ENCODE measurements around the gene NDRG4.
A peak's percentile ranks its signal among the peaks of the same experiment; 100 is the strongest.

The NDRG4 gene

DNA sequence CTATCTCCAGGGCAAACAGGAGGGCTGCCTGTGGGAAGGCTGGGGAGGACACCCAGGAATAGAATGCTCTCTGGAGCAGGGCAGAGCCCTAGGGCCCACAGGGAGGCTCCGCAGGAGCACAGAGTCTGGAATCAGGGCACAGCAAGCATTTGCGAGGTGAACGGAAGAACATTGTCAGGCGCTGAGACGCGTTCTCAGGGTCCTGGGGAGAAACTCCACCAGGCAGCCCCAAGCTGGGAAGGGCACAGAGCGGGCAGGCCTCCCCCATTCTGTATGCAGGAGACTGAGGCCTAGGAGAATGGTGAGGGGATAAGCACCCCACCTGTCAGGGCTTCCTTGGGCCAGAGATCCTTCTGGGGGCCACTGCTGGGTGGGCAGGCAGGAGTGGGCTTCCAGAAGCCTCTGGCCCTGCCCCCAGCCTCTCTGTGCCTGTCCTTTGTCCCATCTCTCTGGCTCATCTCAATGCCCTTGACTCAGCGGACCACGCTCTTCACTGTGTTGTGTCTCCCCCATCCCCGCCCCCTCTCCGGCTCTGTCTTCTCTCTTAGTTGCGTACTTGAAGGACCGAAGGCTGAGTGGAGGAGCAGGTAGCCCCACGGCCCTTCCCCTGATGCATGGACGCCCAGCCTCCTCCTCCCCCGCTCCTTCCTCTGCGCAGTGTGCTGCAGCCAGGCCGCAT is 10.3 kb downstream of the NDRG4 start:
- DNase-seq (ENCODE audit: low spot score): no peak

DNA sequence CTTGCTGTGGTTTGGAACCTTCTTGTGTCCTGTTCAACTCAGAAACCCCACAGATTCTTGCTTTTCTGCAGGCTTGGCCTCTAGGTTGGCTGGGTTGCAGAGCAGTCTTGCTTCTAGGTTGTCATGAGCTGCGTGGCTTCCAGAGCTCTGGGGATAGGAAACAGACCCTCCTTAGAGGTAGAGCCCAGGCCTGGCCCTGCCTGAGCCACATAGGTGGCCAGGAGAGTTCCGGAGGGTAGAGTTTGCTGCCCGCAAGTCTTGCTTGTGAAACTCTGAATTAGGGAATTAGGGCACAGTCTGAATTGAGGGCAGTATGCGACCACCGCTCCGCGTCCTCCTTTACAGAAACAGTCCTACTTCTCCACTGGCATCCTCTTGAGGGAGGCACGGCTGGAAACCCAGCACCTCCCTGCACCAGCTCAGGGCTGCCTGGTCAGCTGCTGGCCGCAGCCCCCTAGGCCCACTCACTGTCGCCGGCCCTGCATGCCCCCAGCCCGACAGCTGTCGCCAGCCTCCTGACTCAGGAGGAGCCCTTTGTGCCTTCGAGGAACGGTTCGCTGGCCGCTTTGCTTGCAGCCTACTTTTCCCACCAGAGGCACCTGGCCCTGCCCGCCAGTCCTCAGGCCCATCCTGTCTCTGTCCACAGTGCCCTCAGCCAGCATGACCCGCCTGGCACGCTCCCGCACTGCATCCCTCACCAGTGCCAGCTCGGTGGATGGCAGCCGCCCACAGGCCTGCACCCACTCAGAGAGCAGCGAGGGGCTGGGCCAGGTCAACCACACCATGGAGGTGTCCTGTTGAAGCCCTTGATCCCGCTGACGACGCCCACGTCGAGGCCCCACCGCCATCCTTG is 11.1 kb downstream of the NDRG4 start:
- DNase-seq (ENCODE audit: low spot score): no peak

DNA sequence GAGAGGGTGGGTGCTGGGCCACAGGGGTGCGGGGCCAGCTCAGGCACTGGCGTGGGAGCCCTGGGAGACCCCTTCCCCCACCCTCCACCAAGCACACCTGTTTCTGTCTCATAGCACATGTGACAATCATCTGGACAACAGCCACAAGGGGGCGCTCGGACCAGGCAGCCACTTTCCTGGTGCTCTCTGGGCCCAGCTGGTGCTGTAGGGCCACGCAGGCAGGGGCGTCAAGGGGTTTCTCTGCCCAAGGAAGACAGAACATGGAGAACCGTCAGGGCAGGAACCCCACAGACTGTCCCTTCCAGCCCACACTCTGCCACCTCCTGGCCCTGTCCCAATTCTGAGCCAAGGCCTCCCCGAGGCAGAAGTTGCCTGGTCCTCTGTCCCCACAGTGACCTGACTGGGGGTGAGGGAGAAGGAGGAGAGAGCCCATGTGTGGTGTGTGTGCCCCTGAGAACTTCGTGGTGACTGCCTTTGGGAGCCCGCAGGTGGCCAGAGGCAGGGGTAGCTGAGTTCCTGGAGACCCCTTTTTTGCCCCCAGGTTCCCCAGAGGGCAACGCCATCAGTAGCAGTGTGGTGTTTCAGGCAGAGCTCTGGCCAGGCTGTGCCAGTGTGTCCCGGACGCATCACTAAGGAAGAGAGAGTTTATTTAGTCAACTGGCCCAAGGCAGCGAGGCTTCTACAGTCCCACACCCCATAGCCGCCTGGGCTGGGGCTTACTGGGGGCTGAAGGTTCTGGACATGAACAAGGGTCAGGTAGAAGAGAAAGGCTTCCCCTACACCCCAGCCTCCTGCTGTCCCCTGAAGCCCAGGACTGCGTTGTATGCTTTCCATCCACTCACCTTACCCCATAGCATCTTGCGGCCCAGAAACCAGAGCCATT is 12.2 kb downstream of the NDRG4 start:
- DNase-seq (ENCODE audit: low spot score): peak; percentile 70

DNA sequence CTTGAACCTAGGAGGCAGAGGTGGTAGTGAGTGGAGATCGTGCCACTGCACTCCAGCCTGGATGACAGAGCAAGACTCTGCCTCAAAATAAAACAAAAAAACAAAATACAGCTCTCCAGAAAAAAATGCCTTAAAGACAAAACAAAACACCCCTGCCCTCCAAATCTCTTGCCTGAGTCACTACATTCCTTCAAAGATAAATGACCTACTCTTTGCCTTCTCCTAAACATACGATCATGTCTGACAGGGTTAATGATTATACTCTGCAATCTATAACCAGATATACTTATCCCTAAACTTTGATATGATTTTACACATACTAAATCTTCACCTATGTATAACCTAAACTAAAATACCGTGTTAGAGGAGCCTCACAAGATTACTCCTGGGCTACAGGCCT is 13.9 kb downstream of the NDRG4 start:
- DNase-seq (ENCODE audit: low spot score): no peak

DNA sequence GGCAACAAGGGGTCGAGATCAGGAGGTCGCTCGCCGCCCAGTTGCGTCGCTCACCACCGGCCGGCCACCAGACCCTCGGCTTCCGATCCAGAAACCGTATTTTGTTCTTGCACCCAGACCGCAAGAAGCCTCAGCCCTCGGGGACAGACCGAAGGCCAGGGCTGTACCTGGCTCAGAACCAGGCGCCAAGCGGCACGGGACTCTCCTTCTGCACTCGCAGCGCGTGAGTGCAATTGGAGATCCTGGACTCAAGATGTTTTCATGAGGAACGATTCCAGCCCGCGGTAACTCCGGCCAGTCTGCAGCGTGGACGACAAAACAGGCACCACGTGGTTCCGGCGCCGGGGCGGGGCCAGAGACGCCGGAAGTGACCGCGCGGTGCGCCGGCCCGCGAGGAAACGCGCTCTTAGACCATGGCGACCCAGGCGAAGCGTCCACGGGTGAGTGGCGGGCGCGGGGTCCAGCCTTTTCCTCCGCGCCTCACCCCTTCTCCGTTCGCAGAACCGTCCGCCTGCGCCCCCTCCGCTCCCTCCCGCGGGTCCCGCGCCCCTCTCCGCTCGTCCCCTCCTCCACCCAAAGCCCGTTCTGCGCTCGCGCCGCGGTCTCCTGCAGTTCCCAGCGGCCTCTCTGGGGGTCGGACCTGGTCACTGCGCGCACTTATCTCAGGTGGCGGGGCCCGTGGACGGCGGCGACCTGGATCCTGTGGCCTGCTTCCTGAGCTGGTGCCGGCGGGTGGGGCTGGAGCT is 15.4 kb downstream of the NDRG4 start, which contains the start of gene SETD6:
Gene SETD6, plus strand, starts transcription at position 393 of the 746 bp plus-strand sequence. Its CDS starts 21 bp downstream, at position 414.
- DNase-seq (ENCODE audit: low spot score): peak; percentile 94

DNA sequence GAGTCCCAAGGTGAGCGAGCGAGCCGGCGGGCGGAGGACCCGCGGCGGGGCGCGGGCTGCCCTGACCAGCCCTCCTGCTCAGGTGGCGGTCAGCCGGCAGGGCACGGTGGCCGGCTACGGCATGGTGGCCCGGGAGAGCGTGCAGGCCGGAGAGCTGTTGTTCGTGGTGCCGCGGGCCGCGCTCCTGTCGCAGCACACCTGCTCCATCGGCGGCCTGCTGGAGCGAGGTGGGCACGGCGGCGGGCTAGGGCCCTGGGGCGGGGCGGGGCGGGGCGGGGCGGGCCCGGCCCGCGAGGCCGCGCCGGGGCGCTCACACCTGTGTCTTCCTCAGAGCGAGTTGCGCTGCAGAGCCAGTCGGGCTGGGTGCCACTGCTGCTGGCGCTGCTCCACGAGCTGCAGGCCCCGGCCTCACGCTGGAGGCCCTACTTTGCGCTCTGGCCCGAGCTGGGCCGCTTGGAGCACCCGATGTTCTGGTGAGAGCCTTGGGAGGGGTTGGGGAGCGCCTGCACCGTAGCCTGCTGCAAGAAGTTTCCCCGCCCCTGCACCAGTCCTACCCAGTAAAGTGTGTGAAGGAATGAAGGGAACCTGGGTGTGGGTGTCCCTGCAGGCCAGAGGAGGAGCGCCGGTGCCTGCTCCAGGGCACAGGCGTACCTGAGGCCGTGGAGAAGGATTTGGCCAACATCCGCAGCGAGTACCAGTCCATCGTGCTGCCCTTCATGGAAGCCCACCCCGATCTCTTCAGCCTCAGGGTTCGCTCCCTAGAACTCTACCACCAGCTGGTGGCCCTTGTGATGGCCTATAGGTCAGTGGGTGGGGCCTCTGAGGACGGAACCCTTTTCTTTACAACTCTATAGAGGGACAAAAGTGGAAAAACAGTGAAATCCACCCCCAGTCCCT is 16.2 kb downstream of the NDRG4 start:
- no peak for DNase-seq (ENCODE audit: low spot score)

DNA sequence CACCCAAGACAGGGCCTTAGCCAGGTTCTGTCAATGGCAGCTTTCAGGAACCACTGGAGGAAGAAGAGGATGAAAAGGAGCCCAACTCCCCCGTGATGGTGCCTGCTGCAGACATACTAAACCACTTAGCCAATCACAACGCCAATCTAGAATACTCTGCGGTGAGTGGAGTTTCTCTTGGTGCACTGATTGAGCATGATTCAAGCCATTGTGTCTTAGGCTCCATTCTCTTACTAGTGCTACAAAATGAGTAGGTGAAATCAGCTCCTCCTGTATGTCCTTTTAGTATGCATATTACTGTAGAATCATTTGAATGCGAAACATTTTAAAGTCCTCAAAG is 16.8 kb downstream of the NDRG4 start:
- DNase-seq (ENCODE audit: low spot score): no peak

DNA sequence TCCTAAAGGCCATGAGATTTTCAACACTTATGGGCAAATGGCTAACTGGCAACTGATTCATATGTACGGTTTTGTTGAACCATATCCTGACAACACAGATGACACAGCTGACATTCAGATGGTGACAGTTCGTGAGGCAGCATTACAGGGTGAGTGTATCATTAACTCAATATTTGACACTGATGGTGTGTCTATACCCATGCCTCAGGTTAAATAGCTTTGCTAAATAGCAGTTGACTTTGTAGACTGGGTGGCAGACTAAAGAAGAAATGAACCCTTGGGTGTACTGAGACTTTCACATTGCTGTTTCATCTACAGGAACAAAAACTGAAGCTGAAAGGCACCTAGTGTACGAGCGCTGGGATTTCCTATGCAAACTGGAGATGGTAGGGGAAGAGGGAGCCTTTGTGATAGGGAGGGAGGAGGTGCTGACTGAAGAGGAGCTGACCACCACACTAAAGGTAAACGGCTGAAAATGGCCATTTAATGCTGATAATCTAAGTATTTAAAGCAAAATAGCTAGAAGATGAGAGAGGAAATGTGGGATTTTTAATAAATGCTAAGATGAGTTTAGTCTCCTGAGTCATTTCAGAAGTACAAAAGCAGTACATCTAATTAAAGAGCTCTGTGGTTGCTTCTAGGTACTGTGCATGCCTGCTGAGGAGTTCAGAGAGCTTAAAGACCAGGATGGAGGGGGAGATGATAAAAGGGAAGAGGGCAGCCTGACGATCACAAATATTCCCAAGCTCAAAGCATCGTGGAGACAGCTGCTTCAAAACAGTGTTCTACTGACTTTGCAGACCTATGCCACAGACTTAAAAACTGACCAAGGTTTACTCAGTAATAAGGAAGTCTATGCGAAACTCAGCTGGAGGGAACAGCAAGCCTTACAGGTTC is 18.4 kb downstream of the NDRG4 start:
- DNase-seq (ENCODE audit: low spot score): no peak

DNA sequence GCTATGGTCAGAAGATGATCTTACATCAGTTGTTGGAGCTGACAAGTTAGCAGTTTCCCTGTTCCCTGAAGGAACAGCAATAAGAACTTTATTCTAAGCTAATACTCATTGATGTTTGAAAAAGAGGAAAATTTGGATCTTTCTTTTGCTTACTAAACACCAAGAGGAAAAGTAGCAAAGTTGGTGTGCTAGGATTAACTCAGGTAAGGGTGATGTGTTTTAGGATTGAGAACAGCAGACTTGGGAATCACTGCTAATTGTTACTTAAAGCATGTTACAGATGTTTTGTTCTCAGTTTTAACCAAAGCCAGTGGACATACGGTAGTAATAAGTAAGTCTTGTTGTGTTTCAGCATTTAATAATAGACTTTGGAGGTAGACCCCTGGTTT is 19.0 kb downstream of the NDRG4 start:
- no peak for DNase-seq (ENCODE audit: low spot score)

DNA sequence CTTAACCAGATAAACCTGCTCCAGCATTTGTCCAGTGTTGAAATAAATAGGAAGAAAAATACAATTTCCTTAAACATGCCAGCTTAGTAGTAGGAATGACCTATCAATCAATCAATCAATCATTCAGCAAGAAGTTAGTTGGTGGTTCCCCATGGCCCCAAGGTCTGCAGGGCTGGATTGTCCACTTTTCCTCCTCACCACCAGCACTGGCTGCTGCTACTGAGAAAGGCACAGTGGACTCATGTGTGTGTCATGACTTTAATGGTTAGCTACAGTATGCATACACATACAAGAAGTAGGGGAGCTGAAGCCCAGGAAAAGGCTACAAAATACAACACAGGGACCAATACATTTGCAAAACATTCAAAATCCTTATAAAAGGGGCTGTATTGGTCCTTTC is 19.8 kb downstream of the NDRG4 start:
- DNase-seq (ENCODE audit: low spot score): no peak

DNA sequence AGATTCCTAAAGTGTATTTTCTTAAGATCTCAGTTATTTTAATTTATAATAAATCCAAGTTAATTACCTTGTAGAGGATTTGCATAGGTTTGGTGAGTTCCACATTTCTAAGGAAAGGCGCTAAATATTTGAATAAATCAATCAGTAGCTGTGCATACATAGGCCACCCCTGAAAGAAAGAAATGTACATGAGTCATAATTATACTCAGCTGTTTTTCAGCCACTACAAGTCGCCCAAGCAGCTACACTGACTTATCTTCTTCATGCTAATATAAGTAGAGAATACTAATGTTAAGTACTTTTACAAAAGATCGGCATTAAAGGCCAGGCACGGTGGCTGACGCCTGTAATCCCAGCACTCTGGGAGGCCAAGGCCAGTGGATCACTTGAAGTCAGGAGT is 30.2 kb downstream of the NDRG4 start:
- DNase-seq (ENCODE audit: low spot score): no peak

DNA sequence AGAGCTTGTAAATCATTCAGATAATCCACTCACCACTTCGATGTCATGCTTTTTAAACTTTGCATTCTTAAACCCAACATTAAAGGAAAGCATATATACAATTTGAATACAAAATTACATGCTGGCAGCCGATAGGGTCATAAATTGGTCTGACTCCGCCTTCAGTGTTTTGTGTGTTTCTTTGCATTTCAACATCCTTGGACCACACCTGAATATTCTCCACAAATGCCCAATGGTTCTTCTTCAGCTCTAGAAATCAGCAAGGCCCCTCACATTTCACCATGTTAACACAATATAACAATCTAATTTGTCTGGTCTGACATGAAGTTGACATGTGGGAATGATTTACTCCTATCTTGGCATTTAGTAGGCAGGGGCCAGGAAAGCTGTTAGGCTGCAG is 32.5 kb downstream of the NDRG4 start:
- no peak for DNase-seq (ENCODE audit: low spot score)

DNA sequence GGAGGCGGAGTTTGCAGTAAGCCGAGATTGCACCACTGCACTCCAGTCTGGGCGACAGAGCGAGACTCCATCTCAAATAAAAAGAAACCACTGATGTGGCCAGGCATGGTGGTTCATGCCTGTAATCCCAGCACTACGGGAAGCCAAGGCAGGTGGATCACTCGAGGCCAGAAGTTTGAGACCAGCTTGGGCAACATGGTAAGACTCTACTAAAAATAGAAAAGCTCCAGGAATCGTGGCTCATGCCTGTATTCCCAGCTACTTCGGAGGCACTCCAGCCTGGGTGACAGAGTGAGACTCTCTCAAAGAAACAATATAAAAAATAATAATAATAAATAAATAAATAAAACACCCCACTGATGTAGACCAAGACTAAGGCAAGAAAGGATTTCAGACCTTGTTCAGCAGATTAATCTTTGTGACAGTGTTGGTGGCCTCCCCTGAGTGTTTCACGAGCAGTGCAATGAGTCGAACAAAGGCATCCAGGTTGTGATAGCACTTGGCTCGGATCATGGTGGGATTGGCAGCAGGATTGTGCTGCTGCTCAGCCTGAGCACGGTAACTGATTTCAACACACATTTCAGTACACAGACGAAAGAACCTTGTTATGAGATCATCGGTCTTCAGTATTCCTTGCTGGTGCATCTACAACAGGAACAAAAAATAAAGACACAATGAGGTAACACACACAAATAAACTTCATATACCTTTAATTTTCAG is 34.0 kb downstream of the NDRG4 start:
- no peak for DNase-seq (ENCODE audit: low spot score)

DNA sequence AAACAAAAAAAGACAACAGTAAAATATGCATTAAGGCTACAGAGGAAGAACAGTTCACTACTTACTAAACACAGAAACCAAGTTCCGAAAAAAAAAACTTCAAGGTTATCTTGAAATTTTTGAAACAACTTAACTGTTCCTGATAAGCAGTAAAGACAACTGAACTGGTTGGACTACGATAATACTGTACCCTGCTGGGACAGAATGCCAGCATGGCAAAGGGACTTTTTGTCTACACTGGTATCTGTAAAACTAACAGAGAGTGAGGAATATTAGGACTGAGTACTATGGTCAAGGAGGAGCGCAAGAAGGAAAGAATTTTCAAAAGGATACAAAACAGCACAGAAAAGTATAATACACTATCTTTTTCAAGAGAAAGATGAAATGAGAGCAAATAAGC is 35.2 kb downstream of the NDRG4 start:
- no peak for DNase-seq (ENCODE audit: low spot score)

DNA sequence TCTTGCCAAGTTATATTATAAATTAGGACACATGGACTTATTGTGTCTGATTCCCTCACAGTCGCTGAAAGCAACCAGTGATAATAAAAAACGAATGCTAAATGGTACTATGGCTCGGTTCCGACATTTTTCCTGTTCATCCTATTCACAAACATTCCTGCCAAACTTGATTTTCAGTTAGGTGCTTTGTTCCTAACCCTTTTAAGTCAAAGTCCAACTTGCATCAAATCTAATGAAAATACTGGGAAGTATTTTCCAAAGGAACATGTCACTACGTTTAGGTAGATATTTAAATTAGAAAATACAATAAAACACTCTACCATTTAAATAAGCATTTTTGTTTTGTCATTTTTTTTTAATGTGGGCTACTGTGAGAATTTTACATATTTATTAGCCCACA is 36.3 kb downstream of the NDRG4 start:
- DNase-seq (ENCODE audit: low spot score): no peak

DNA sequence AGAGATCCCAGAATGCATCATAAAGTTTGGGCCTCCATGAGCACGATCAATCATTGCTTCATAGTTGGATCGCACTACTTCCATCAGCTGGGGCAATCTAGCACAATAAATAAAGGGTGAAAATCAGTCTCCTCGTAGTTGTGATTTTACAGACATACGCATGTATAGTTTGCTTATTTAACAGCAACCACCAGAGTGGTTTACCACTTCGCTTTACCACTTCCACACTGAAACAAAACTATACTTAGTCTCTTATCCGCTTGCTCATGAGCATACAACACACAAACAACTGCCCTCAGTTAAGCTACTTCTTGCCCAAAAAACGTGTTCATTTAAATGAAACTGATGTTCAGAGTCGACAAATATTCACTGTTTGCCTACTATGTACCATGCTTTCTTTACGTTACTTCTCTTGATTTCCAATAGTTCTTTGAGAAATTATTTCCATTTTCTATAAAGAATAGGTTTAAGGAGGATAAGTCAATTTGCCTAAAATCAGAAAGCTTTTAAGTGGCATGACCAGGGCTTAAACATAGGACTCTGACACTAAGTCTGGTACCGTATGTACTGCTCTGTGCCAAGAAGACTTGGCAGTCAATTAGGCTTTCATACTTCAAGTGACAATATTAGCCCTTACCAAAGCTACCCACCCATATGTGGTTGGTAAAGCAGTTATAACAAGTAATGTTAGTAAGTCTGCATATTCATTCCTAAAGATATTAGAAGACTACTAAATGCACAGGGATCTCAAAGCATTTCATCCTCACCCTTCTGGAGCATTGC is 37.4 kb downstream of the NDRG4 start:
- DNase-seq (ENCODE audit: low spot score): no peak

DNA sequence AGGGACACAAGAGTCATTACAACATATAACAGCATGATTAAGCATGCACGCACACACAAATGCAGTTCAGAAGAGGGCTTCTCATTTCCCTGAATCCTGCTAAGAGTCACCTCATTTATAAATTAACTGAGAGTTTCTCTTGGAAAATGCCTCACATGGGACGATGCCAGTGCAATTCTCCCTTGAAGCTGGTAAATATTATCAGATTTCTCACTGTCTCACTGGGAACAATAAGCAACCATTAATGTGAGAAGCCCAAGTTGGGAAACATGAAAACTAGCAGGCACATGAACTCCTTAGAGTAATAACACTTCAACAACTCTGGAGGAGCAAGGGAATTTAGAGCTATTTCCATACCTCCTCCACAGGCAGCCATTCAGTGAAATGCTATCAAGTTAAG is 41.8 kb downstream of the NDRG4 start:
- no peak for DNase-seq (ENCODE audit: low spot score)

DNA sequence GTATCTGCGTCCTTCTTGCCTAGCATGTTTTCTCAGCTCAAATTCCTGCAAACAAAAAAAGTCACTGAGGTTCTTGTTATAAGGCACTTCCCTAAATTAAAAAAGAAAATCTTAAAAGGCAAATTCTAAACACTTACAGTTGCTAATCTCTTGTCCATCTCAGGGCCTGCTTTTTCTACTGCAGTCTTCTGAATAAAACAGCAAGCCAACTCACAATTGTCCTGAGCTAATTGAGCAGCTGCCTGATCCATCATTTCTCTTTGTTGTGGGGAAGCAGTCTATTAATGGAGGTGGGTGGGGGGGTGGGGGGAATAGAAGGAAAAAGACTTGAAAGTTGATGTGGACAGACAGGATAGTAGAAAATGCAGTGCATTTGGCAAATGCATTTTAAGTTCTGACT is 42.3 kb downstream of the NDRG4 start:
- DNase-seq (ENCODE audit: low spot score): no peak

All from AG08396 (cell line).